Measurements from ENCODE around the gene SNAI1.
"Not testable (repeated sequence)": the region's sequence is repeated elsewhere in the genome, so short reads cannot be mapped to it uniquely, and the experiment has no call there.

SNAI1 gene

GRCh38 chr20:49964964-49965780 lies 17.6 kb upstream of the SNAI1 start:
- no peak for DNase-seq

- DNase-seq = no peak
These were observed 16.9 kb upstream of the SNAI1 start for GRCh38 chr20:49965781-49966305.

DNA sequence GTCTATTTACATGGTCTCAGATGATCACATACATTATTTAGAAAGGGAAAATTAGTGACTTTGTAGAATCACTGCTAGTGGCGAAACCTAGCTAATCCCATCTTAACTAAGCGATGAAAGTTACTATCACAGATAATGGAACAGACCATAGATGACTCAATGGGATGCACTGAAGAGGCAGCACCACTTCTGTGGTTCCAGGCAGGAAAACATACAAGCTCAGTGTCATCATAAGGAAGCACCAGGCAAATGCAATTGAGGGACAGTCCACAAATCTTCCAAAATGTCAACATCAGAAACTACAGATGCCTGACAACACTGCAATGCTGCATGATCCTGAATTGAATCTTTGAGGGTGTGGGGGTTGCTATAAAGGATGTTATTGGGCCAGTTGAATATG lies 15.9 kb upstream of the SNAI1 start:
- no peak for DNase-seq

DNA sequence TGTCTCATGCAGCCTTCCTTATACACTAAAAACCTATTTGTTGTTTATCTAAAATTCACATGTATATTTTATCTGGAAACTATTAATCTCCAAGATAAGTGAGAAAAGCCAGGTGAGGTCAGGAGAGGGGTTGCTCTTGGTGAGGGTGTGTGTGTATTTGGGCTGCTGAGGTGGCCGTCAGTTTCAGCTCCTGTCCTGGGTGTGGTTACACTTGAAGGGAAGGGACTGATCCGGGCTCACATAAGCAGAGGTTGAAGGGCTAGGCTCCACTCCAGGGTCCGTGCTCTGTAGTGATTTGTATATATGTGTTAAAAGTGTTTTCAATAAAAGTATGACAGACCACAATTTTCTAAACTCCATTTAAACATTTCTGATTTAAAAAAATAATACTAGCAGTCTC lies 13.5 kb upstream of the SNAI1 start:
- no peak for DNase-seq

- DNase-seq = no peak
These were observed 12.8 kb upstream of the SNAI1 start for GRCh38 chr20:49969946-49970345.

DNA sequence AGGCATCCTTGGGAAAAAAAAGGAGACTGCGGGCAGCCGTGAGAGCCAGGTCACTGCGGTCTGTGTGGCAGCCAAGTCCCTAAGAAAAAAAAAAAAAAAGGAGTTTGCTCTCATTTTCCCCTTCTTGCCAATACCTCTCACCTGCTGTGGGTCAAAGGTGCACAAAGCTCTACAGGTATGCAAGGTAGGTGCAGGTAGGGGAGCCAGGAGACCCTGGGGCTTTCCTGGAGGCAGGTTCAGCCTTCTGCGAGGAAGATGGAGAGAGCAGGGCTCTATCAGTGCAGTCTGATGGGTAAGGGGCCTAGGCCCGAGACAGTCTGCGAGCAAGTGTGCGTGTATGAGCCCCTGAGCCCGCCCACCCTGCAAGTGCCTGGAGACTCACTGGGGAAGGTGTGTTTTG lies 12.3 kb upstream of the SNAI1 start:
- DNase-seq = no peak

GRCh38 chr20:49973981-49974380 lies 8.8 kb upstream of the SNAI1 start:
- DNase-seq = no peak

DNA sequence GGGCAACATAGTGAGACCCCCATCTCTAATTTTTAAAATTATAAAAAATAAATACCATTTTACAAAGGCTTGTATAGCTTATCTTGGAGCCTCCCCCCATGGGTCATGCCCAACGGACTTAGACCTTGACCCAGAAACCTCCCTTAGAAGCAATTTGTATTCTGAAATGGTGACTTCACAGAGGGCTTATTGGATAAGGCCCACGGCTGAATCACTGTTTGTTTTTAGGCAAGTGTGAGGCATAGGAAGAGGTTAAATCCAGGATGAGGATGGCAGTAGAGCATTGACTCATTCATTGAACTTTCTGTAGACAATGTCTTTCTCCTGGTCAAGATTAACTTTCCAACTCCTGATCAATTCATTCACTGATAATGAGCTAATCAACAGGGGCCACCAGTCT lies 6.2 kb upstream of the SNAI1 start:
- DNase-seq = no peak

DNA sequence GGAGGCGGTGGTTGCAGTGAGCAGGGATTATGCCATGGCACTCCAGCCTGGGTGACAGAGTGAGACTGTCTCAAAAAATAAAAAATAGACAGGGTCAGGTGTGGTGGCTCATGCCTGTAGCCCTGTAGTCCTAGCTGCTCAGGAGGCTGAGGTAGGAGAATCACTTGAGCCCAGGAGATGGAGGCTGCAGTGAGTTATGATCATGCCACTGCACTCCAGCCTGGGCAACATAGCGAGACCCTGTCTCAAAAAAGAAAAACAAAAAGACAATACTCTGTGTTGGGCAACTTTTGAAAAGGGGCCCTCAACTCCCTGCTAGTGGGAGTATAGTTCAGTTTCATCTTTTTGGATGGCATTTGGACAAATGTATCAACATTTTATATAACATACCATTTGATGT lies 5.0 kb upstream of the SNAI1 start:
- DNase-seq = not testable (repeated sequence)

- no peak for DNase-seq
These were observed 4.1 kb upstream of the SNAI1 start for GRCh38 chr20:49978685-49979029.

- peak; percentile 70 for DNase-seq
These were observed 3.5 kb upstream of the SNAI1 start for GRCh38 chr20:49979030-49979832.

- peak; percentile 22 for DNase-seq
These were observed 2.4 kb upstream of the SNAI1 start for GRCh38 chr20:49980140-49981008.

DNA sequence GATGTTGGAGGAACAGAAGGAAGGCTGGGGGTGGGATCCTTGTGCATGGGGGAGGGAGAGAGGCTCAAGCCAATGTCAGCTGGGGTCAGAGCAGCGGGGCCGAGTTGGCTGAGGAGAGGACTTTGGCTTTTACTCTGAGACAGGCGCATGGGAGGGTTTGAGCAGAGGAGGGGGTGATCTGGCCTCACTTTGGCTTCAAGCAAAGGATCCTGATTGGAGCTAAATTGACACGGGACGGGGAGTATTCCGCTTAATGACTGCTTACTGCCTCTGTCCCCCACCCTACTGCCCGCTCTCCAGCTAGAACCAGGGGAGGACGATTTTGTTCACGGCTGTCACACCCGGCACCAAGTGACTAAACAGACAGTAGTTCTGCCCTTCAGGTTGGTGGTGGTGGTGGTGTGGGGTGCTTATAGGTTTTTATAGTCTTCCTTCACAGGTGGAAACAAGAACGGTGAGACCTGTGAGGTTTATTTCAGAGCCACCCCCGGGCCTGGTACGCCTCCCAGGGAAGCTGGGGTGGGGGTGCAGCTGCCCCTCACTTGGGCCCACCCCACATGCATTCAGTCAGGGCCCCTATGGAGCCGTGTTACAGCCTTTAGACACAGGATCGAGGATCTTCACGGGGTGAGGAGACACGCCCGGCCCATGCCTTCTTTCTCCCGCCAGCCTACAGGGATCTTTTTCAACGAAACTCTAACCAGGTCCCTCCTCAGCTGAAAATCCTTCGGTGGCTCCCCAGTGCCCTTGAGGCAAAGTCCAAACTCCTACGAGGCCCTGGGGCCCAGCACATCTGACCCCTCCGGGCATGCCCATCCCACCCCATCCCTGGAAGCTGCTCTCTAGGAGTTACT lies 1.3 kb upstream of the SNAI1 start:
- no peak for DNase-seq

GRCh38 chr20:49982072-49982345 lies 771 bp upstream of the SNAI1 start:
- no peak for DNase-seq

DNA sequence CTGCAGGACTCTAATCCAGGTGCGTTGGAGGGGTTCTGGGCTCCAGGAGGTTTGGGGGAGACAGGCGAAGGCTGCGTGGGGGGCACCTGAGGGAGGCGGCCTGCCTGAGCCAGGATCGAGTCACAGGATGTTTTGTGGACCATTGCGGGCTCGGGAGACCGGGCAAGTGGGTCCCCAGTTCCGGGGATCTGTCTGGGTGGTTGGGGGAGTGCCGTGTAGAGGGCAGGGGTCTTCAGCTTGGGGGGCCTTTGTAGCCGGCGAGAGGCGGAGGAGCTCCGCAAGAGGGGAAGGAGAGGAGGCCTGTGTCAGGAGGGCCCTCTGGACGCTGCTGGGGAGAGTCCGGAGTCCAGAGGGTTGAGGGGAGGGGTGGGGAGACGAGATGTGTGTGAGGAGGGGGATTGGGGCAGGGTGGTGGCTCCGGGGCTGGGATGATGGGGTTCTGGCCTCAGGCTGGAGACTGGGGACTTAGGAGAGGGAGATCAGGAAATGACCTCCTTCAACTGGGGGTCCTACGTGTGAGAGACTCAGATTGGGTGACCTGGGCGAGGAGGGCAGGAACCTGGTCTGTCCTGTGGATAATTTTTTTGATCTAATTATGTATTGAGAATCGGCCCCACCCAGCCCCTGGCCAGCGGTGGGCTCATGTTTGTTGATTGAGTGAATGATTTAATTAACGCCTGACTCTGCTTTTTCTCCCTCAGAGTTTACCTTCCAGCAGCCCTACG lies 505 bp downstream of the SNAI1 start:
- DNase-seq = no peak

DNA sequence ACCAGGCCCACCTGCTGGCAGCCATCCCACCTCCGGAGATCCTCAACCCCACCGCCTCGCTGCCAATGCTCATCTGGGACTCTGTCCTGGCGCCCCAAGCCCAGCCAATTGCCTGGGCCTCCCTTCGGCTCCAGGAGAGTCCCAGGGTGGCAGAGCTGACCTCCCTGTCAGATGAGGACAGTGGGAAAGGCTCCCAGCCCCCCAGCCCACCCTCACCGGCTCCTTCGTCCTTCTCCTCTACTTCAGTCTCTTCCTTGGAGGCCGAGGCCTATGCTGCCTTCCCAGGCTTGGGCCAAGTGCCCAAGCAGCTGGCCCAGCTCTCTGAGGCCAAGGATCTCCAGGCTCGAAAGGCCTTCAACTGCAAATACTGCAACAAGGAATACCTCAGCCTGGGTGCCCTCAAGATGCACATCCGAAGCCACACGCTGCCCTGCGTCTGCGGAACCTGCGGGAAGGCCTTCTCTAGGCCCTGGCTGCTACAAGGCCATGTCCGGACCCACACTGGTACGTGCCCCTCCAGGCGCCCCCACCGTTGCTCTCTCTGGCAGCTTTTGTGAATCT lies 1.1 kb downstream of the SNAI1 start:
- no peak for DNase-seq

DNA sequence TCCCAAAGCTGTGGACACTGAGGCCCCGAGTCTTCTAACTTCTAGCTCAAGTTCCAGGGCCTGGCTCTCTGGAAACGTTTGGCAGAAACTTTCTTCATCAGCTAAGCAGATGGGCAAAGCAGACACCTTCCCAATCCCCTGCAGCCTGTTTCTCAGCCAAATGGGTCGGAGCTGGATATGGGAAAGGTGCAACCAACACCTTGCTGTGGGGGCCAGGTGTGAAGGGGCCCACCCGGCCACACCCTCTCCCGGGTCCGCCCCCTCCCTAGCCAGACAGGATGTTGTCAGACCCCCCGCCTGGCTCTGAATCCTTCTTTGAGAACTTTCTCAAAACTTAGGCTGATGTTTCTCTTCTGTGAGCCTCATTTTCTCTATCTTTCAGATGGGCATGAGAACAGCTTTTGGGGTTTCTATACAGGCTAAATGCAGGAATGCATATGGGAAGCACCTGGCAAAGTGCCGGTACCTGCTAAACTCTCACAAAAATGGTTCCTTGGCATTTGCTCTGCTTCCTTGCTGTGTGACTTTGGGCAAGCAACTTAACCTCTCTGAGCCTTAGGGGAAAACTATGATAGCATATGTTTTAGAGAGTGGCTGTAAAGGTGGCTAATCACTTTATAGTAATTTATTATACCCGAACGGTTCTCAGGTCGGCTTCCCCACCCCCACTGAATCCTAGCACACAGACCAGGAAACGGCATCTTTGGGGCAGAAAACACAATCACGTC lies 1.8 kb downstream of the SNAI1 start:
- DNase-seq = no peak

GRCh38 chr20:49985157-49985556 lies 2.4 kb downstream of the SNAI1 start:
- no peak for DNase-seq

GRCh38 chr20:49985617-49986016 lies 2.8 kb downstream of the SNAI1 start:
- DNase-seq = no peak

DNA sequence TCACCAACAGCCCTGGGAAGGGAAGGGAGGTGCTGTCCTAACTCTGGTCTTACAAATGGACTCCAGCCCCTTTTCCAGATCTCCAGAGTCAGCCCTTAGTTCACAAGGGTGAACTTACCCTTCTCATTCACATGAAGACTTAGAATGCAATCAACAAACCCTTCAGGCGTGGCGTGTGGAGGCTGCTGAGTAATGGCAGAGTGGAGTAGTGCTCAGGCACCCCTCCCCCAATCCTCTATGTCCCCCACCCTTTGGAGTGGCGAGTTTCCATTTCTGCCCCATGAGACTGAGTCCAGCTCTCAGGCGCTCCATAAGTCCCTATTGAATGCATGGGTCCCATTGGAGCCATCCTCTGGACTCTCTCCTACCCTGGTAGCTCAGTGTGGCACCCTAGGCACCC lies 3.3 kb downstream of the SNAI1 start:
- DNase-seq = no peak

All from NCI-H345 (cell line).